PC-3 (cell line): ENCODE measurements around the gene THADA. TPM values are rescaled to one million over a fixed set of nuclear protein-coding genes. Genes with fewer than 3 reads are reported as not detected.
A peak's percentile ranks its signal among the peaks of the same experiment; 100 is the strongest.

ENCODE experiments used
- ATAC-seq: fragments of 200-7000 bp; cut with Tn5 transposase; 2 replicates; pipeline ENCODE4 v1.9.1; 2020; ENCODE audit warnings: mild to moderate bottlenecking, moderate library complexity
- BruUV-seq: library from RNA; stranded (reverse); fragments of 400-500 nt; replicated peaks from 2 replicates; lab custom pipeline; 2021; lab: Mats Ljungman, UMichigan
- CTCF ChIA-PET: fragments of 300-600 bp; sonication (Branson Sonifier 250); formaldehyde crosslinking; loops from one replicate; lab custom pipeline; 2022; ENCODE audit warnings: antibody characterized with exemption; lab: Charles Lee
- POLR2A ChIA-PET: fragments of 300-600 bp; sonication (Branson Sonifier 250); formaldehyde crosslinking; loops from one replicate; lab custom pipeline; 2022; ENCODE audit warnings: antibody characterized with exemption; ENCODE audit not compliant: unreplicated experiment; lab: Charles Lee
- DNase-seq: peaks from one replicate; pipeline ENCODE4 v3.0.0-alpha.2; 2015
- H2AFZ ChIP-seq: fragments of 300-600 bp; sonication (generic); 2 replicates; pipeline ENCODE4 v1.6.0; 2016; ENCODE audit warnings: antibody characterized with exemption, low read length
- H3F3A ChIP-seq: fragments of 300-600 bp; sonication (generic); one replicate; pipeline ENCODE4 v1.6.0; 2017; ENCODE audit warnings: antibody characterized with exemption, low read length, control low read depth, mild to moderate bottlenecking; ENCODE audit not compliant: unreplicated experiment
- H3K27ac ChIP-seq: fragments of 300-600 bp; sonication (generic); 2 replicates; pipeline ENCODE4 v1.5.1; 2016; ENCODE audit warnings: mild to moderate bottlenecking, low read length
- H3K27me3 ChIP-seq: fragments of 300-600 bp; sonication (generic); 2 replicates; pipeline ENCODE4 v1.6.1; 2016; ENCODE audit warnings: low read length, mixed read lengths
- H3K36me3 ChIP-seq: fragments of 300-600 bp; sonication (generic); 2 replicates; pipeline ENCODE4 v1.6.1; 2016; ENCODE audit warnings: low read depth, mixed run types, low read length, mixed read lengths
- H3K4me1 ChIP-seq: fragments of 300-600 bp; sonication (generic); 2 replicates; pipeline ENCODE4 v1.5.1; 2016; ENCODE audit warnings: low read length; ENCODE audit not compliant: insufficient read depth
- H3K4me2 ChIP-seq: fragments of 300-600 bp; sonication (generic); 2 replicates; pipeline ENCODE4 v1.6.0; 2016; ENCODE audit warnings: low read length
- H3K4me3 ChIP-seq: fragments of 300-600 bp; sonication (generic); 2 replicates; pipeline ENCODE4 v1.5.1; 2016; ENCODE audit warnings: mild to moderate bottlenecking, low read length, mixed read lengths
- H3K79me2 ChIP-seq: fragments of 300-600 bp; sonication (generic); 2 replicates; pipeline ENCODE4 v1.6.1; 2017; ENCODE audit warnings: low read length, mixed read lengths
- H3K9ac ChIP-seq: fragments of 300-600 bp; sonication (generic); 2 replicates; pipeline ENCODE4 v1.6.0; 2016; ENCODE audit warnings: mild to moderate bottlenecking, low read length
- H3K9me2 ChIP-seq: fragments of 300-600 bp; sonication (generic); replicated peaks from 2 replicates; pipeline ENCODE4 v1.6.1; 2016; ENCODE audit warnings: mixed run types, low read length, mixed read lengths
- H3K9me3 ChIP-seq: fragments of 300-600 bp; sonication (generic); 2 replicates; pipeline ENCODE4 v1.6.1; 2016; ENCODE audit warnings: low read length, mixed read lengths
- H4K20me1 ChIP-seq: fragments of 300-600 bp; sonication (generic); 2 replicates; pipeline ENCODE4 v1.6.1; 2016; ENCODE audit warnings: low read length, mixed read lengths
- CTCF ChIP-seq: fragments of 300-600 bp; sonication (generic); conservative IDR thresholded peaks from 2 replicates; pipeline ENCODE4 v1.5.1; 2017; ENCODE audit warnings: antibody characterized with exemption, low read depth, mild to moderate bottlenecking, low read length
- EZH2 ChIP-seq: fragments of 300-600 bp; sonication (generic); IDR thresholded peaks from one replicate; pipeline ENCODE4 v1.6.1; 2017; ENCODE audit warnings: antibody characterized with exemption, mild to moderate bottlenecking, low read length; ENCODE audit not compliant: unreplicated experiment
- EZH2phosphoT487 ChIP-seq: fragments of 300-600 bp; sonication (generic); IDR thresholded peaks from 2 replicates; pipeline ENCODE4 v1.6.1; 2018; ENCODE audit warnings: mild to moderate bottlenecking, antibody characterized with exemption, low read length, borderline replicate concordance
- intact Hi-C: fragments of 100-400 bp; cut with micrococcal nuclease; formaldehyde crosslinking; loops from 2 replicates; pipeline ENCODE4 v1.9.0; 2023
- total RNA-seq: library from RNA; depleted of rRNA; stranded (reverse); fragments of >200 nt; gene quantifications from 2 replicates; pipeline ENCODE4 v1.2.3, GENCODE V29; 2014

Gene THADA
- total RNA-seq, 1 experiment from 2014 or later, result 33.6 TPM

GRCh38 chr2:43276962-43277391 is 318.9 kb downstream of the THADA start:
- POLR2A ChIA-PET, result no interaction called here
- no TSS peak for BruUV-seq
- peak; percentile 61 for DNase-seq

GRCh38 chr2:43276266-43276941 is 319.4 kb downstream of the THADA start:
- Histone ChIP-seq H3K4me3 (no peak overlapping the region), H3K79me2 (no peaks in the 10 kb centered on the region), H3K9me3 (no peaks in the 10 kb centered on the region), H3K4me1 (peaks cover 19% of the 10 kb centered on the region), H3K9me2 (no peaks in the 10 kb centered on the region), H3K9ac (no peak overlapping the region), H3F3A (no peaks in the 10 kb centered on the region), H2AFZ (no peak overlapping the region), H3K27ac (no peak overlapping the region), H4K20me1 (peaks cover 3% of the 10 kb centered on the region; the same call in 1 of the 2 replicates), H3K27me3 (no peaks in the 10 kb centered on the region), H3K4me2 (no peak overlapping the region), H3K36me3 (no peaks in the 10 kb centered on the region)
- DNase-seq (peak; percentile 13), ATAC-seq (no peak)
- intact Hi-C loops, result loop anchor here (5.0 kb wide), 1 partner anchor 41 kb away; no protein-coding TSS in a partner anchor
- CTCF ChIA-PET, result no interaction called here
- TF ChIP-seq CTCF (no peak), EZH2 (no peak), EZH2phosphoT487 (no peak)
- no TSS peak for BruUV-seq
- POLR2A ChIA-PET, result interaction anchor here (0.5 kb wide), 1 partner anchor 208 kb away, joined by 5 read pairs; no protein-coding TSS in a partner anchor

More at GRCh38 chr2:43276962-43277391, 318.9 kb downstream of the THADA start:
- intact Hi-C loops, result loop anchor here (5.0 kb wide), 1 partner anchor 40 kb away; no protein-coding TSS in a partner anchor
- peaks cover 3% of the 10 kb centered on the region; the same call in 1 of the 2 replicates for H4K20me1 ChIP-seq
- ATAC-seq, result peak; percentile 19; the same call in 1 of the 2 replicates
- peaks cover 19% of the 10 kb centered on the region for H3K4me1 ChIP-seq
- peaks cover under 1% of the 10 kb centered on the region; the same call in 1 of the 2 replicates for H3K36me3 ChIP-seq
- no peak overlapping the region for H3K9ac ChIP-seq
- no peak overlapping the region for H3K4me3 ChIP-seq
- H3F3A ChIP-seq, result no peaks in the 10 kb centered on the region
- H2AFZ ChIP-seq, result no peak overlapping the region
- no peaks in the 10 kb centered on the region for H3K9me3 ChIP-seq
- no peaks in the 10 kb centered on the region for H3K27me3 ChIP-seq
- H3K4me2 ChIP-seq, result peak overlapping the region; percentile 23; the same call in 1 of the 2 replicates
- H3K27ac ChIP-seq, result no peak overlapping the region
- H3K79me2 ChIP-seq, result no peaks in the 10 kb centered on the region
- TF ChIP-seq EZH2phosphoT487 (no peak), EZH2 (no peak), CTCF (no peak)
- H3K9me2 ChIP-seq, result no peaks in the 10 kb centered on the region
- CTCF ChIA-PET, result no interaction called here

- Histone ChIP-seq H3K27ac (no peak overlapping the region), H3K36me3 (no peaks in the 10 kb centered on the region), H3K4me3 (no peak overlapping the region), H3K9ac (no peak overlapping the region), H3K4me1 (peaks cover 15% of the 10 kb centered on the region), H3K4me2 (no peak overlapping the region), H2AFZ (no peak overlapping the region), H3K27me3 (no peaks in the 10 kb centered on the region), H4K20me1 (peaks cover 2% of the 10 kb centered on the region; the same call in 1 of the 2 replicates), H3F3A (no peaks in the 10 kb centered on the region), H3K9me3 (no peaks in the 10 kb centered on the region), H3K9me2 (no peaks in the 10 kb centered on the region), H3K79me2 (no peaks in the 10 kb centered on the region)
- ChIA-PET CTCF (no interaction called here), POLR2A (no interaction called here)
- BruUV-seq, result no TSS peak
- DNase-seq, result no peak
- TF ChIP-seq CTCF, result no peak
- no peak for TF ChIP-seq EZH2
- no peak for TF ChIP-seq EZH2phosphoT487
- intact Hi-C loops, result loop anchor here (5.0 kb wide), 1 partner anchor 43 kb away; no protein-coding TSS in a partner anchor
- no peak for ATAC-seq
Observed at GRCh38 chr2:43274721-43275120, 321.1 kb downstream of the THADA start.
